Lung (tissue), 12 donors: ENCODE measurements around the gene GRIN2A. TPM values are rescaled to one million over a fixed set of nuclear protein-coding genes. Genes with fewer than 3 reads are reported as not detected.

ENCODE experiments used
- ATAC-seq: fragments of 200-7000 bp; cut with Tn5 transposase; one replicate; pipeline ENCODE4 v1.9.1; 2020; ENCODE audit warnings: moderate number of reproducible peaks; ENCODE audit not compliant: insufficient read depth, low FRiP score
- DNase-seq, 3 donors: peaks; one replicate each; pipeline ENCODE4 v3.0.0-alpha.2; 2013 to 2017
- H3K27ac ChIP-seq, 2 donors: one replicate each; pipeline ENCODE4 v1.5.1; 2013; ENCODE audit warnings: mild to moderate bottlenecking in 2 of 2, moderate library complexity in 2 of 2, control low read depth in 1 of 2, inconsistent platforms in 1 of 2, low read depth in 1 of 2, low read length in 1 of 2
- H3K27me3 ChIP-seq, 3 donors: one replicate each; pipeline ENCODE4 v1.5.1; 2013; ENCODE audit warnings: low read length in 2 of 3; ENCODE audit not compliant: control insufficient read depth in 3 of 3, insufficient read depth in 3 of 3
- H3K36me3 ChIP-seq, 4 donors: one replicate each; pipeline ENCODE4 v1.5.1; 2013; ENCODE audit warnings: low read length in 4 of 4, mild to moderate bottlenecking in 1 of 4, moderate library complexity in 1 of 4; ENCODE audit not compliant: control insufficient read depth in 4 of 4, insufficient read depth in 4 of 4
- H3K4me1 ChIP-seq, 5 donors: one replicate each; pipeline ENCODE4 v1.5.1; 2013; ENCODE audit warnings: low read length in 5 of 5, mild to moderate bottlenecking in 2 of 5, moderate library complexity in 1 of 5; ENCODE audit not compliant: control insufficient read depth in 5 of 5, insufficient read depth in 5 of 5
- H3K4me3 ChIP-seq: one replicate; pipeline ENCODE4 v1.5.1; 2013; ENCODE audit warnings: mild to moderate bottlenecking, control low read depth, moderate library complexity
- H3K9ac ChIP-seq, 2 donors: one replicate each; pipeline ENCODE4 v1.5.1; 2013; ENCODE audit warnings: low read length in 2 of 2, control low read depth in 1 of 2; ENCODE audit not compliant: insufficient read depth in 1 of 2
- H3K9me3 ChIP-seq, 4 donors: one replicate each; pipeline ENCODE4 v1.5.1; 2013; ENCODE audit warnings: low read length in 3 of 4, mild to moderate bottlenecking in 1 of 4, moderate library complexity in 1 of 4; ENCODE audit not compliant: control insufficient read depth in 4 of 4, insufficient read depth in 3 of 4
- WGBS, 2 donors: extraction: QIAGEN DNeasy Blood & Tissue Kit; methylation state at CpG; one replicate each; pipeline ENCODE4 v1.1.7; 2013; 5-methylcytosine and 5-hydroxymethylcytosine counted together
- polyA plus RNA-seq, 2 donors: library from polyadenylated mRNA; stranded (reverse); fragments of 200-250 nt; gene quantifications; one replicate each; pipeline ENCODE4 v1.2.1, GENCODE V29; 2013
- total RNA-seq, 2 donors: library from RNA; depleted of rRNA in 1 of 2; stranded (reverse); fragments of >200 nt in 1 of 2; gene quantifications; one replicate each; pipeline ENCODE4 v1.2.1, GENCODE V29; 2014 to 2021
- TF ChIP-seq, protein P1 (sequence below): IDR thresholded peaks from 2 replicates; pipeline ENCODE4 v1.5.1; 2012; ENCODE audit warnings: mild to moderate bottlenecking; ENCODE audit errors: control extremely low read depth, extremely low read depth
- donor health status: control.
- donor health status: control.
- donor health status: Bipolar disorder and iron deficiency.
- donor health status: healthy.
- donor health status: DM: yes; HTN: yes; CAD: no.

The GRIN2A gene
- total and polyA plus RNA-seq, 4 donors = 0.02 to 0.37 (median 0.10) TPM

DNA sequence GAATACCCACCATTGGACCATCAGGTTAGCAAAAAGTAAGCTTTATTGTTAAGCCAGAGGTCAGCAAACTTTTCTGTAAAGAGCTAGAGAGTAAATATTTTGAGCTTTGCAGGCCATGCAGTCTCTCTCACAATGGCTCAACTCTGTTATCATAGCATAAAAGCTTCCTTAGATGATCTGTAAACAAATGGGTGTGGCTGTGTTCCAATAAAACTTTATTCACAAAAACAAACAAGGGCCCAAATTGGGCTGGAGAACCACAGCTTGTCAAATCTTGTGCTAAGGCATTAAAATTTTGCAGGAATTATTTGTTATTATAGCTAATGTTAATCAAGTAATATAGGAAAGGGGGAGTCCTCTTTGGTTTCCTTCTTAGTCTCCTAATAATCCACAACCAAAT, 153.6 kb downstream of the GRIN2A start:
- TF ChIP-seq, protein P1, sequence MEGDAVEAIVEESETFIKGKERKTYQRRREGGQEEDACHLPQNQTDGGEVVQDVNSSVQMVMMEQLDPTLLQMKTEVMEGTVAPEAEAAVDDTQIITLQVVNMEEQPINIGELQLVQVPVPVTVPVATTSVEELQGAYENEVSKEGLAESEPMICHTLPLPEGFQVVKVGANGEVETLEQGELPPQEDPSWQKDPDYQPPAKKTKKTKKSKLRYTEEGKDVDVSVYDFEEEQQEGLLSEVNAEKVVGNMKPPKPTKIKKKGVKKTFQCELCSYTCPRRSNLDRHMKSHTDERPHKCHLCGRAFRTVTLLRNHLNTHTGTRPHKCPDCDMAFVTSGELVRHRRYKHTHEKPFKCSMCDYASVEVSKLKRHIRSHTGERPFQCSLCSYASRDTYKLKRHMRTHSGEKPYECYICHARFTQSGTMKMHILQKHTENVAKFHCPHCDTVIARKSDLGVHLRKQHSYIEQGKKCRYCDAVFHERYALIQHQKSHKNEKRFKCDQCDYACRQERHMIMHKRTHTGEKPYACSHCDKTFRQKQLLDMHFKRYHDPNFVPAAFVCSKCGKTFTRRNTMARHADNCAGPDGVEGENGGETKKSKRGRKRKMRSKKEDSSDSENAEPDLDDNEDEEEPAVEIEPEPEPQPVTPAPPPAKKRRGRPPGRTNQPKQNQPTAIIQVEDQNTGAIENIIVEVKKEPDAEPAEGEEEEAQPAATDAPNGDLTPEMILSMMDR = no peak
- ATAC-seq = no peak
- Histone ChIP-seq H3K4me1 (no peaks in the 10 kb centered on the region), H3K9me3 (peaks cover 0 to 1% (median 0%) of the 10 kb centered on the region in 4 donors), H3K9ac (no peak overlapping the region), H3K4me3 (no peak overlapping the region), H3K27me3 (no peaks in the 10 kb centered on the region), H3K36me3 (no peaks in the 10 kb centered on the region), H3K27ac (no peak overlapping the region)
- no peak for DNase-seq

DNA sequence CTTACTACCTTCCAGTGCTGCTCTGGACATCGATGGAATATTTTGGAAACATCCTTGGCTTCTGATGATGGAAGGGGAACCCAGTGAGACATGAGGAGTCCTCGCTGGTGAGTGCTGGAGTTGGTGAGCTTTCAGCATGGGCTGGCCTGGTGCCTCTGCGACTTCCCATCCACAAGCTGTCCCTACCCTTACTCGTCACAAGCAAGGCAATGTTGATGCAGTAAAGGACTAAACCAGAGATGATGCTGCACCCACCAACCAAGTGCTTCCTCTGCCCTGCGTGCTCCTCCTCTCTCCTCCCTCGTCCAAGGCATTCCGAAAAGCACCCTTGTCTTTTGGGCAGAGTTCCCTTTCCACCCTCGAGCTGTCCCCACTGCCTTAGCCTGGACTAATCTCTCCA, 154.7 kb downstream of the GRIN2A start:
- DNase-seq (no peak), ATAC-seq (no peak)
- H3K27me3 ChIP-seq = no peaks in the 10 kb centered on the region
- H3K4me3 ChIP-seq = no peak overlapping the region
- WGBS, 2 donors = 62 to 77% methylated on average over 8 of the region's 8 CpGs
- no peaks in the 10 kb centered on the region for H3K36me3 ChIP-seq
- no peaks in the 10 kb centered on the region for H3K4me1 ChIP-seq
- no peak overlapping the region for H3K9ac ChIP-seq
- TF ChIP-seq, protein P1 = no peak
- H3K27ac ChIP-seq = no peak overlapping the region
- H3K9me3 ChIP-seq = no peaks in the 10 kb centered on the region

DNA sequence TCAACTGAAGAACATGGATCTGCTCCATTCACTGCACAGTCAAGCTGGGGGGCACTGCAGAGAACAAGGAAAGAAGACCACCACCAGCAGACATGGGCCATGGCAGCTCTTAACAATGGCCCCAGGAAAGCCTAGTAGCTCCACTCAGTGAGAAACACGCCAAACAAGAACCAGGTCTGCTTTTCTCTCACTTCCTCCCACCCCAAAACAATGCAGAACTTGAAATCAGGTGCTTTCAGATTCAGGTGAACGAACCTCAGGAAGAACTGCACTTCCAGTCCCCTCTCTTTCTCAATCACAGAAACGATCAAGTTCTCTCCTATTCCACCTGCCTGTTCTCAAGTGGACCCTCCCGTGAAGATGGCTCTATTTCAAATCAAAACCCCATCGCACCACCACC, 155.6 kb downstream of the GRIN2A start:
- TF ChIP-seq, protein P1 = no peak
- H3K4me1 ChIP-seq = no peaks in the 10 kb centered on the region
- WGBS, 2 donors = 65 to 76% methylated on average over 5 of the region's 5 CpGs
- no peak for ATAC-seq
- H3K36me3 ChIP-seq = no peaks in the 10 kb centered on the region
- H3K9me3 ChIP-seq = no peaks in the 10 kb centered on the region
- no peak overlapping the region for H3K27ac ChIP-seq
- DNase-seq = no peak
- H3K27me3 ChIP-seq = no peaks in the 10 kb centered on the region
- no peak overlapping the region for H3K9ac ChIP-seq
- no peak overlapping the region for H3K4me3 ChIP-seq

DNA sequence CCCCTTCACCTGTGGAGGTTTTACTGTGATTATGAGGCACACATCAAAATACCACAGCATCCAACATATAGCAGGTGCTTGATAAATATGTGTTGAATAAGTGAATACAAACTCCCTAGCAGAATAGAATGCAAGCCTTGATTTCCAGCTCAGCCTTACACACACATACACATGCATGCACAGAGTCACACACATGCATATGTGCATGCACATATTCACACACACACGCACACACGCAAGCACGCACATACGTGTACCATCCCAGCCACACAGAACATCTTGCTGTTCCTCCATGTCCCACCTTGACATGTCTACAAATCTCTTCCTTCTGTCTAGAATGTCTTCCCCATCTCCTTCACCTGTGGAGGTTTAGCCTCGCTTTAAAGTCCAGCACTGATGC, 160.1 kb downstream of the GRIN2A start:
- Histone ChIP-seq H3K4me1 (no peaks in the 10 kb centered on the region), H3K27ac (no peak overlapping the region), H3K9ac (no peak overlapping the region), H3K9me3 (no peaks in the 10 kb centered on the region), H3K4me3 (no peak overlapping the region), H3K27me3 (no peaks in the 10 kb centered on the region), H3K36me3 (no peaks in the 10 kb centered on the region)
- ATAC-seq = no peak
- TF ChIP-seq, protein P1 = no peak
- WGBS, 2 donors = 95 to 98% methylated on average over 5 of the region's 5 CpGs
- no peak for DNase-seq
